ENCODE measurements around the gene SYNPR.

Gene SYNPR

DNA sequence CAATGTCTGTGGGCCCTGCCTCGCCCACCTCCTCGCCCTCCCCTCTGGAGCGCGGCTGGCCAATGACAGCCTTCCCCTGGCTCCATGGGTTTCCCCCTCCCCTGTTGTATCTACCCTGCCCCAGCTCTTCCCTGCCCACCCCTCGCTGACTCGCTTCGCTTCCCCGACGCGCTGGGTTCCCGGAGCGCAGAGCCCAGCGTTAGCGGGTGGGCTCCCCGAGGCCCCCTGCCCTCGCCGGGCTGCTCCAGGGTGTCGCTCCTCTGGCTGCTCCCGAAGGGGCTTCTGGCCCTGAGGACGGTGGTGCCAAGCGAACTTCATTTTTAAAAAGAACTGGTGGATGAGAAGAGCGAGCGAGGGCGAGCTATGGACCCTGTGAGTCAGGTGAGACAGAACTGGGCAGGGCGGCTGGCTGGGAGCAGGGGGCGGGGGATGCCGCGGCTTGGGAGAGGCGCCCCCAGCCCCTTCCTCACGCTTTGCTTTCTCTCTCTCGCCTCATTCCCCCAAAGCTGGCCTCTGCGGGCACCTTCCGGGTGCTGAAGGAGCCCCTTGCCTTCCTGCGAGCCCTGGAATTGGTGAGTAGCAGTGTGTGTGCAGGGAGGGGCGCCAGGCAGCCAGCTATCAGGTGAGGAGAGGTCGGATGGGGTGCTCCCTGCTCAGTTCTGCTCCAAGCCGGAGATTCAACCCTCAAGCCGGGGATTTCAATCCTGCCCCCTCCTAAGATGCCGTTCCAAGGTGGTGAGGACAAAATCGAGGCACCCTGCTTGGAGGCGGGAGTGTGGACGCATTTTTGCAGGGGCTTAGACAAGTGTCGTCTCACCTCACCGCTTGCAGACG is at the start of gene SYNPR:
Gene SYNPR, plus strand, starts transcription at position 138 of the 834 bp plus-strand sequence.
- no peak for DNase-seq (ENCODE audit: low read depth)
- no peak for TF ChIP-seq CTCF (IDR thresholded peaks at IDR 0.05; ENCODE audit: low read depth, low read length)
- TF ChIP-seq POLR2A (IDR thresholded peaks at IDR 0.05; ENCODE audit: extremely low read depth, insufficient read length) = no peak
- H3K4me3 ChIP-seq (ENCODE audit: low read depth, low read length) = no peak within 1 kb of the TSS

DNA sequence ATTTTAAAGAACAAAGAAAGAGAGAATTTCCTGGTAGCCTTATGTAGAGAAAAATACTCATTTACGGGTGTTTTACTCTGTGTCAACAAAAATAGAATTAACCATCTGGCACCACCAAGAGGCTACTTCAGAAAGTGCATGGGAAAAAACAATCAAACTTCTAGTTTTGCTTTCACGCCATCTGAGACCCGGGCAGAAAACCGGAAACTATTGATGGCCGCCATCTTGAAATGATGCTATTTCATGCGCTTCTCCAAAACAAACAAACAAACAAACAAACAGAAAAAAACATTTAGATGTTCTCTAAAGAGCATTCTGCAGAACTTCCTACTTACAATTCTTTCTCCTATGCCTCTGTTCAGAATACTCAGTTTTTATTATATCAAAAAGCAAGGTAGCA is 49.4 kb upstream of the SYNPR start:
- peak; percentile 38 for DNase-seq (ENCODE audit: low read depth)
- peak; percentile 39 for TF ChIP-seq CTCF (IDR thresholded peaks at IDR 0.05; ENCODE audit: low read depth, low read length)
- TF ChIP-seq, protein P1, sequence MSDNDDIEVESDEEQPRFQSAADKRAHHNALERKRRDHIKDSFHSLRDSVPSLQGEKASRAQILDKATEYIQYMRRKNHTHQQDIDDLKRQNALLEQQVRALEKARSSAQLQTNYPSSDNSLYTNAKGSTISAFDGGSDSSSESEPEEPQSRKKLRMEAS (IDR thresholded peaks at IDR 0.05; ENCODE audit: low read depth, low read length) = no peak
- no peak for TF ChIP-seq POLR2A (IDR thresholded peaks at IDR 0.05; ENCODE audit: extremely low read depth, insufficient read length)
- no peak for TF ChIP-seq MYC (IDR thresholded peaks at IDR 0.05; ENCODE audit: low read depth, low read length)
- H3K4me3 ChIP-seq (ENCODE audit: low read depth, low read length) = no peak overlapping the region

GRCh38 chr3:63230146-63230545 is 48.0 kb upstream of the SYNPR start:
- DNase-seq (ENCODE audit: low read depth) = no peak
- no peak overlapping the region for H3K4me3 ChIP-seq (ENCODE audit: low read depth, low read length)
- TF ChIP-seq MYC (IDR thresholded peaks at IDR 0.05; ENCODE audit: low read depth, low read length) (no peak), POLR2A (IDR thresholded peaks at IDR 0.05; ENCODE audit: extremely low read depth, insufficient read length) (no peak), CTCF (IDR thresholded peaks at IDR 0.05; ENCODE audit: low read depth, low read length) (no peak)
- TF ChIP-seq, protein P1 (IDR thresholded peaks at IDR 0.05; ENCODE audit: low read depth, low read length) = no peak

DNA sequence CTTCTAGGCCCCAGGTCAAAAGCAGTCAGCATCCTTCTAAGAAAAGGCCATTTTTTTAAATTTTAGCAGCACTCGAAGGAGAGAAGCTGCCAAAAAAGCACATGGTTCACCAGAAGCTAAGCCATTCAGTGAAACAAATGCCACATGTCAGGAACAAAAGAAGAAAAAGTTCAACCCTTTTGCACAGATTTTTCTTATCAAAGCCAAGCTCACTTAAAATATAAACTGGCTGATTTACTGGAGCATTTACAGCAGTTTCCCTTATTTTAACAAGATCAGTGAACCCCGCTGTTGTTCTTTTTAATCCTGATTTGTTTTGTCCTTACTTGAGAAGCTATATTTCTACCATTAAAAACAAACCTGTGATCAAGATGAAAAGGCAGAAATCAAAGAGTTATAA is 46.5 kb upstream of the SYNPR start:
- no peak for TF ChIP-seq CTCF (IDR thresholded peaks at IDR 0.05; ENCODE audit: low read depth, low read length)
- TF ChIP-seq, protein P1 (IDR thresholded peaks at IDR 0.05; ENCODE audit: low read depth, low read length) = 0 out of 2 replicates have a peak, but pooled peaks have one; percentile 5
- no peak overlapping the region for H3K4me3 ChIP-seq (ENCODE audit: low read depth, low read length)
- DNase-seq (ENCODE audit: low read depth) = no peak

DNA sequence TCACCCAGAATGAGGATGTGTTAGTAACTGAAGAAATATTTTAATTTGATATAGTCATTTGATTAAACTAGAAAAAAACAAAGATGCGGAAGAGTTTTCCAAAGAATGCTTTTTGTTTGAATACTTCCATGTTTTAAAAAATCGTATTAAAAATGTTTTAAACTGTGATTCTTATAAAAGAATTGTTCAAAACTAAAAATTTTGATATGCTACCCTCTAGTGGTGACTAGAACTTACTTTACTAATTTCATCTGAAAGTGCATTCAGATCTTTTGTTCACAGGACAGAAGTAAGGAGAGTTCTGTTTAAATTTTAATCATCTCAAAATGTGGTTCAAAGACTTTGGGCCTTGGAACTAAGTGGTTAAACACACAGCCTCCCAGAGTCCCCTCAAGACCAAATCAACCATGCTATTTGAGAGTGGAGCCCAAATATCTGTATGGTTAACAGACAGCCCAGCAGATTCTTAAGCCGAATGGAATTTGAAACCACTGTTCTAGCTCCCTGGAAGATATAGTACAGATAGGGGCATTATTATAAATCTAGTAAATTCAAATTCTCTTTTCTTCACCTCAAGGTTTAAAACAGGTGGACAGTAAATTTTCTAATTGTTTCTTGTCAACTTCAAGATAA is 45.2 kb upstream of the SYNPR start:
- TF ChIP-seq, protein P1 (IDR thresholded peaks at IDR 0.05; ENCODE audit: low read depth, low read length) = no peak
- TF ChIP-seq CTCF (IDR thresholded peaks at IDR 0.05; ENCODE audit: low read depth, low read length) (no peak), POLR2A (IDR thresholded peaks at IDR 0.05; ENCODE audit: extremely low read depth, insufficient read length) (no peak), MYC (IDR thresholded peaks at IDR 0.05; ENCODE audit: low read depth, low read length) (no peak)
- H3K4me3 ChIP-seq (ENCODE audit: low read depth, low read length) = no peak overlapping the region
- no peak for DNase-seq (ENCODE audit: low read depth)

Measured in NB4 (cell line).